GM19468 (cell line): ENCODE measurements around the gene PLTP.

Experiments
- ATAC-seq: cut with Tn5 transposase; IDR thresholded peaks from one replicate; pipeline ENCODE4 v1.9.1; 2021; ENCODE audit warnings: mild to moderate bottlenecking, moderate library complexity, moderate number of reproducible peaks; ENCODE audit not compliant: unreplicated experiment; ENCODE audit errors: extremely low read depth

PLTP gene

GRCh38 chr20:45857114-45857881 lies 54.7 kb downstream of the PLTP start, which contains the start of the genes ACOT8 and ZSWIM3:
Gene ACOT8 (minus strand): TSS chr20:45857392. CDS start chr20:45857315, 77 bp downstream.
Gene ZSWIM3 (plus strand): TSS chr20:45857614. CDS start chr20:45857826, 212 bp downstream.
- ATAC-seq, result peak; percentile 90

- ATAC-seq, result no peak
Observed at GRCh38 chr20:45853484-45853883, 58.5 kb downstream of the PLTP start.

GRCh38 chr20:45852326-45852725 lies 59.6 kb downstream of the PLTP start:
- ATAC-seq, result no peak

GRCh38 chr20:45851501-45851900 lies 60.5 kb downstream of the PLTP start:
- no peak for ATAC-seq

GRCh38 chr20:45850926-45851325 lies 61.0 kb downstream of the PLTP start:
- ATAC-seq, result no peak

GRCh38 chr20:45850238-45850637 lies 61.7 kb downstream of the PLTP start:
- ATAC-seq, result no peak

- ATAC-seq, result no peak
Observed at GRCh38 chr20:45848969-45849582, 62.9 kb downstream of the PLTP start.
